GM23338 (cell line): ENCODE data around the gene PARP6. TPM values are rescaled to one million over a fixed set of nuclear protein-coding genes. Genes with fewer than 3 reads are reported as not detected.

Source experiments
- ATAC-seq: fragments of 200-7000 bp; cut with Tn5 transposase; 3 replicates; pipeline ENCODE4 v1.9.1; 2020
- DNase-seq: peaks from one replicate; pipeline ENCODE4 v3.0.0-alpha.2; 2015; ENCODE audit warnings: low spot score
- H2AFZ ChIP-seq: fragments of 200-600 bp; sonication (generic); 2 replicates; pipeline ENCODE4 v1.8.0; 2016; ENCODE audit warnings: antibody characterized with exemption, mild to moderate bottlenecking, moderate library complexity
- H3F3A ChIP-seq: fragments of 200-600 bp; sonication (generic); replicated peaks from 2 replicates; pipeline ENCODE4 v1.8.0; 2017; ENCODE audit warnings: antibody characterized with exemption, mixed run types, low read depth
- H3K27ac ChIP-seq: fragments of 200-600 bp; sonication (generic); 2 replicates; pipeline ENCODE4 v1.6.1; 2016; ENCODE audit warnings: low read depth
- H3K27me3 ChIP-seq: fragments of 200-600 bp; sonication (generic); 2 replicates; pipeline ENCODE4 v1.8.0; 2016; ENCODE audit warnings: mild to moderate bottlenecking, mixed run types, moderate library complexity; ENCODE audit not compliant: insufficient read depth
- H3K36me3 ChIP-seq: fragments of 200-600 bp; sonication (generic); 2 replicates; pipeline ENCODE4 v1.8.0; 2016; ENCODE audit warnings: mild to moderate bottlenecking; ENCODE audit not compliant: insufficient read depth
- H3K4me1 ChIP-seq: fragments of 200-600 bp; sonication (generic); 2 replicates; pipeline ENCODE4 v1.8.0; 2016; ENCODE audit warnings: mild to moderate bottlenecking, moderate library complexity; ENCODE audit not compliant: insufficient read depth
- H3K4me2 ChIP-seq: fragments of 200-600 bp; sonication (generic); 2 replicates; pipeline ENCODE4 v1.7.1; 2017; ENCODE audit warnings: mixed run types
- H3K4me3 ChIP-seq: fragments of 200-600 bp; sonication (generic); 2 replicates; pipeline ENCODE4 v1.6.1; 2016; ENCODE audit warnings: mixed run types
- H3K79me2 ChIP-seq: fragments of 200-600 bp; sonication (generic); replicated peaks from 2 replicates; pipeline ENCODE4 v1.8.0; 2017; ENCODE audit warnings: mild to moderate bottlenecking; ENCODE audit not compliant: insufficient read depth
- H3K9me2 ChIP-seq: fragments of 200-600 bp; sonication (generic); 2 replicates; pipeline ENCODE4 v1.8.0; 2017; ENCODE audit not compliant: insufficient read depth
- H4K20me1 ChIP-seq: fragments of 200-600 bp; sonication (generic); replicated peaks from 2 replicates; pipeline ENCODE4 v1.8.0; 2017; ENCODE audit warnings: mild to moderate bottlenecking; ENCODE audit not compliant: insufficient read depth
- H3K27ac Mint-ChIP-seq: 2 replicates; pipeline ENCODE4 v1.8.0; 2020; ENCODE audit warnings: inconsistent platforms, mild to moderate bottlenecking, moderate library complexity, mixed read lengths
- H3K27me3 Mint-ChIP-seq: 3 replicates; pipeline ENCODE4 v1.8.0; 2022; ENCODE audit warnings: low read depth, mild to moderate bottlenecking, moderate library complexity, mixed read lengths, inconsistent platforms; ENCODE audit not compliant: insufficient read depth, poor library complexity
- H3K36me3 Mint-ChIP-seq: 3 replicates; pipeline ENCODE4 v1.8.0; 2021; ENCODE audit warnings: low read depth, mild to moderate bottlenecking, inconsistent platforms, moderate library complexity, mixed read lengths
- H3K4me1 Mint-ChIP-seq: 3 replicates; pipeline ENCODE4 v1.8.0; 2020; ENCODE audit warnings: mild to moderate bottlenecking, inconsistent platforms, mixed read lengths
- H3K4me3 Mint-ChIP-seq: 3 replicates; pipeline ENCODE4 v1.8.0; 2021; ENCODE audit warnings: moderate library complexity, mild to moderate bottlenecking, inconsistent platforms, mixed read lengths
- H3K9me3 Mint-ChIP-seq: 3 replicates; pipeline ENCODE4 v1.8.0; 2020; ENCODE audit warnings: moderate library complexity, mild to moderate bottlenecking, inconsistent platforms, mixed read lengths
- CTCF ChIP-seq, 2 experiments: fragments of 200-600 bp in 1 of 2; sonication (generic) in 1 of 2; conservative IDR thresholded peaks; 2 replicates each; pipeline versions ENCODE4 v1.5.1 to v1.6.1; 2016 to 2017; ENCODE audit warnings: antibody characterized with exemption in 2 of 2, low read depth in 2 of 2, mild to moderate bottlenecking in 2 of 2, moderate library complexity in 1 of 2
- EZH2phosphoT487 ChIP-seq: fragments of 200-600 bp; sonication (generic); IDR thresholded peaks from one replicate; pipeline ENCODE4 v1.8.1; 2018; ENCODE audit warnings: antibody characterized with exemption; ENCODE audit not compliant: unreplicated experiment
- JUNB ChIP-seq: IDR thresholded peaks from one replicate; pipeline ENCODE4 v1.6.1; 2016; ENCODE audit warnings: antibody characterized with exemption; ENCODE audit not compliant: unreplicated experiment
- NANOG ChIP-seq: IDR thresholded peaks from 2 replicates; pipeline ENCODE4 v1.6.1; 2016; ENCODE audit warnings: antibody characterized with exemption, borderline replicate concordance
- ZNF114 ChIP-seq: fragments of 250-450 bp; sonication (Bioruptor Pico); IDR thresholded peaks from 2 replicates; pipeline ENCODE4 v1.5.0; 2020; ENCODE audit warnings: mild to moderate bottlenecking, moderate library complexity
- ZNF331 ChIP-seq: fragments of 250-450 bp; sonication (Bioruptor Pico); IDR thresholded peaks from 2 replicates; pipeline ENCODE4 v1.5.0; 2020; ENCODE audit warnings: low read depth, mild to moderate bottlenecking, moderate library complexity
- polyA plus RNA-seq: library from polyadenylated mRNA; unstranded; fragments of >200 nt; fragmentation: Nextera tagmentation; extraction: Ambion mirVana; gene quantifications from 2 replicates; pipeline ENCODE4 v1.2.1, GENCODE V29; 2016
- total RNA-seq: library from RNA; depleted of rRNA; stranded (reverse); fragments of >200 nt; shearing (Covaris generic); gene quantifications from 2 replicates; pipeline ENCODE4 v1.2.3, GENCODE V29; 2014
- TF ChIP-seq, protein P1 (sequence below): fragments of 250-450 bp; sonication (Bioruptor Pico); IDR thresholded peaks from 2 replicates; pipeline ENCODE4 v1.5.0; 2020; ENCODE audit warnings: mild to moderate bottlenecking, moderate library complexity

PARP6 gene
- total and polyA plus RNA-seq, 2 experiments from 2014 or later: 27.6 to 28.1 TPM

- ATAC-seq (no peak), DNase-seq (no peak)
- Histone ChIP-seq H2AFZ (no peak overlapping the region), H3K4me1 (peaks cover 34% of the 10 kb centered on the region), H3K27me3 (no peaks in the 10 kb centered on the region), H3F3A (peaks cover 19% of the 10 kb centered on the region), H3K4me2 (no peak overlapping the region), H3K4me3 (no peak overlapping the region), H3K27ac (0 out of 2 replicates have a peak overlapping the region, but pooled peaks have one; percentile 19), H4K20me1 (peaks cover 89% of the 10 kb centered on the region), H3K9me2 (no peaks in the 10 kb centered on the region), H3K79me2 (peaks cover 99% of the 10 kb centered on the region), H3K36me3 (peaks cover 58% of the 10 kb centered on the region)
- Mint-ChIP-seq H3K9me3 (no peaks in the 10 kb centered on the region), H3K36me3 (peaks cover 67% of the 10 kb centered on the region), H3K4me1 (peaks cover 51% of the 10 kb centered on the region), H3K27me3 (peaks cover 7% of the 10 kb centered on the region), H3K27ac (no peak overlapping the region), H3K4me3 (no peak overlapping the region)
- TF ChIP-seq, protein P1, sequence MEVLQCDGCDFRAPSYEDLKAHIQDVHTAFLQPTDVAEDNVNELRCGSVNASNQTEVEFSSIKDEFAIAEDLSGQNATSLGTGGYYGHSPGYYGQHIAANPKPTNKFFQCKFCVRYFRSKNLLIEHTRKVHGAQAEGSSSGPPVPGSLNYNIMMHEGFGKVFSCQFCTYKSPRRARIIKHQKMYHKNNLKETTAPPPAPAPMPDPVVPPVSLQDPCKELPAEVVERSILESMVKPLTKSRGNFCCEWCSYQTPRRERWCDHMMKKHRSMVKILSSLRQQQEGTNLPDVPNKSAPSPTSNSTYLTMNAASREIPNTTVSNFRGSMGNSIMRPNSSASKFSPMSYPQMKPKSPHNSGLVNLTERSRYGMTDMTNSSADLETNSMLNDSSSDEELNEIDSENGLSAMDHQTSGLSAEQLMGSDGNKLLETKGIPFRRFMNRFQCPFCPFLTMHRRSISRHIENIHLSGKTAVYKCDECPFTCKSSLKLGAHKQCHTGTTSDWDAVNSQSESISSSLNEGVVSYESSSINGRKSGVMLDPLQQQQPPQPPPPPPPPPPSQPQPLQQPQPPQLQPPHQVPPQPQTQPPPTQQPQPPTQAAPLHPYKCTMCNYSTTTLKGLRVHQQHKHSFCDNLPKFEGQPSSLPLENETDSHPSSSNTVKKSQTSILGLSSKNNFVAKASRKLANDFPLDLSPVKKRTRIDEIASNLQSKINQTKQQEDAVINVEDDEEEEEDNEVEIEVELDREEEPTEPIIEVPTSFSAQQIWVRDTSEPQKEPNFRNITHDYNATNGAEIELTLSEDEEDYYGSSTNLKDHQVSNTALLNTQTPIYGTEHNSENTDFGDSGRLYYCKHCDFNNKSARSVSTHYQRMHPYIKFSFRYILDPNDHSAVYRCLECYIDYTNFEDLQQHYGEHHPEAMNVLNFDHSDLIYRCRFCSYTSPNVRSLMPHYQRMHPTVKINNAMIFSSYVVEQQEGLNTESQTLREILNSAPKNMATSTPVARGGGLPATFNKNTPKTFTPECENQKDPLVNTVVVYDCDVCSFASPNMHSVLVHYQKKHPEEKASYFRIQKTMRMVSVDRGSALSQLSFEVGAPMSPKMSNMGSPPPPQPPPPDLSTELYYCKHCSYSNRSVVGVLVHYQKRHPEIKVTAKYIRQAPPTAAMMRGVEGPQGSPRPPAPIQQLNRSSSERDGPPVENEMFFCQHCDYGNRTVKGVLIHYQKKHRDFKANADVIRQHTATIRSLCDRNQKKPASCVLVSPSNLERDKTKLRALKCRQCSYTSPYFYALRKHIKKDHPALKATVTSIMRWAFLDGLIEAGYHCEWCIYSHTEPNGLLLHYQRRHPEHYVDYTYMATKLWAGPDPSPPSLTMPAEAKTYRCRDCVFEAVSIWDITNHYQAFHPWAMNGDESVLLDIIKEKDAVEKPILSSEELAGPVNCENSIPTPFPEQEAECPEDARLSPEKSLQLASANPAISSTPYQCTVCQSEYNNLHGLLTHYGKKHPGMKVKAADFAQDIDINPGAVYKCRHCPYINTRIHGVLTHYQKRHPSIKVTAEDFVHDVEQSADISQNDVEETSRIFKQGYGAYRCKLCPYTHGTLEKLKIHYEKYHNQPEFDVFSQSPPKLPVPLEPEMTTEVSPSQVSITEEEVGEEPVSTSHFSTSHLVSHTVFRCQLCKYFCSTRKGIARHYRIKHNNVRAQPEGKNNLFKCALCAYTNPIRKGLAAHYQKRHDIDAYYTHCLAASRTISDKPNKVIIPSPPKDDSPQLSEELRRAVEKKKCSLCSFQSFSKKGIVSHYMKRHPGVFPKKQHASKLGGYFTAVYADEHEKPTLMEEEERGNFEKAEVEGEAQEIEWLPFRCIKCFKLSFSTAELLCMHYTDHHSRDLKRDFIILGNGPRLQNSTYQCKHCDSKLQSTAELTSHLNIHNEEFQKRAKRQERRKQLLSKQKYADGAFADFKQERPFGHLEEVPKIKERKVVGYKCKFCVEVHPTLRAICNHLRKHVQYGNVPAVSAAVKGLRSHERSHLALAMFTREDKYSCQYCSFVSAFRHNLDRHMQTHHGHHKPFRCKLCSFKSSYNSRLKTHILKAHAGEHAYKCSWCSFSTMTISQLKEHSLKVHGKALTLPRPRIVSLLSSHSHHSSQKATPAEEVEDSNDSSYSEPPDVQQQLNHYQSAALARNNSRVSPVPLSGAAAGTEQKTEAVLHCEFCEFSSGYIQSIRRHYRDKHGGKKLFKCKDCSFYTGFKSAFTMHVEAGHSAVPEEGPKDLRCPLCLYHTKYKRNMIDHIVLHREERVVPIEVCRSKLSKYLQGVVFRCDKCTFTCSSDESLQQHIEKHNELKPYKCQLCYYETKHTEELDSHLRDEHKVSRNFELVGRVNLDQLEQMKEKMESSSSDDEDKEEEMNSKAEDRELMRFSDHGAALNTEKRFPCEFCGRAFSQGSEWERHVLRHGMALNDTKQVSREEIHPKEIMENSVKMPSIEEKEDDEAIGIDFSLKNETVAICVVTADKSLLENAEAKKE: no peak
- TF ChIP-seq CTCF (conservative IDR thresholded peaks at IDR 0.05; ENCODE audit: low read depth in 2 of 2): no peak
- no peak for TF ChIP-seq ZNF114 (CRISPR knock-in tag)
- no peak for TF ChIP-seq EZH2phosphoT487
- no peak for TF ChIP-seq NANOG
- TF ChIP-seq JUNB: no peak
- no peak for TF ChIP-seq ZNF331 (CRISPR knock-in tag)
Observed at GRCh38 chr15:72222393-72222792, 50.0 kb downstream of the PARP6 start.
